NT2/D1 (cell line): ENCODE results near the gene RTCB.

ENCODE experiments used
- YY1 ChIP-seq: IDR thresholded peaks from 2 replicates; pipeline ENCODE4 v1.6.1; 2011; ENCODE audit not compliant: insufficient read length, insufficient read depth
- ZNF274 ChIP-seq: IDR thresholded peaks from 2 replicates; pipeline ENCODE4 v1.6.1; 2011; ENCODE audit warnings: mild to moderate bottlenecking, low read depth, low read length

DNA sequence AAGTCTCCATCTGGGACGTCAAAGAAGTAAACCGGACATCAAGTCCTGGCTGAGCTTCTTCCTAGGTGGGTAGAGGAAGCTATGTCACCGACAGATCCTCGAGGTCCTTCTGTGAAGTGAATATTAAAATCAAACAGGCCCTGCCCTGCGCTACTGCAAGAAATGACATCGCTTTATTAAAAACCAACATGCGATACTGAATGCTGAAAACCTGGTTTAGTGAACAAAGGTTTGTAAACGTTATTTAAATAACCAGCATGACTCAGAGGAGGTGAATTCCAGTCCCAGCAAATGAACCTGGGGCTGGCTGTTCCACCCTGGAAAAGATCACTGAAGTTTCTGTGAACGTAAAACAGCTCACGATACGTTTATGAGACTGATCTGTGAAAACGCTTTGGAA is 645 bp downstream of the RTCB start:
- no peak for TF ChIP-seq ZNF274
- no peak for TF ChIP-seq YY1
